Activated T-helper 17 cell treated with anti-CD3 and anti-CD28 coated beads, Interleukin-2, amount 50 U/mL, for 72 hours (primary cell): ENCODE data around the gene CTAG1A. TPM values are rescaled to one million over a fixed set of nuclear protein-coding genes. Genes with fewer than 3 reads are reported as not detected.
"Not testable (repeated sequence)": the region's sequence is repeated elsewhere in the genome, so short reads cannot be mapped to it uniquely, and the experiment has no call there.

ENCODE experiments used
- ATAC-seq: fragments of 150-1000 bp; cut with Tn5 transposase; replicated peaks from 2 replicates; pipeline ENCODE4 v1.10.0; 2021; ENCODE audit warnings: mild to moderate bottlenecking, moderate library complexity
- H3K27ac Mint-ChIP-seq: one replicate; pipeline ENCODE4 v1.8.0; 2022; ENCODE audit warnings: mixed read lengths
- H3K27me3 Mint-ChIP-seq: one replicate; pipeline ENCODE4 v1.8.0; 2022; ENCODE audit warnings: mixed read lengths
- H3K36me3 Mint-ChIP-seq: one replicate; pipeline ENCODE4 v1.8.0; 2022; ENCODE audit warnings: low read depth, mild to moderate bottlenecking, mixed read lengths
- H3K4me1 Mint-ChIP-seq: one replicate; pipeline ENCODE4 v1.8.0; 2022; ENCODE audit warnings: mixed read lengths
- H3K4me3 Mint-ChIP-seq: one replicate; pipeline ENCODE4 v1.8.0; 2022; ENCODE audit warnings: mild to moderate bottlenecking, mixed read lengths
- H3K9me3 Mint-ChIP-seq: one replicate; pipeline ENCODE4 v1.8.0; 2022; ENCODE audit warnings: mixed read lengths
- total RNA-seq, 2 donors: library from RNA; stranded (reverse); gene quantifications; one replicate each; pipeline ENCODE4 v1.2.3, GENCODE V29; 2022

CTAG1A gene
- total RNA-seq, 2 donors from 2014 or later, result not detected

DNA sequence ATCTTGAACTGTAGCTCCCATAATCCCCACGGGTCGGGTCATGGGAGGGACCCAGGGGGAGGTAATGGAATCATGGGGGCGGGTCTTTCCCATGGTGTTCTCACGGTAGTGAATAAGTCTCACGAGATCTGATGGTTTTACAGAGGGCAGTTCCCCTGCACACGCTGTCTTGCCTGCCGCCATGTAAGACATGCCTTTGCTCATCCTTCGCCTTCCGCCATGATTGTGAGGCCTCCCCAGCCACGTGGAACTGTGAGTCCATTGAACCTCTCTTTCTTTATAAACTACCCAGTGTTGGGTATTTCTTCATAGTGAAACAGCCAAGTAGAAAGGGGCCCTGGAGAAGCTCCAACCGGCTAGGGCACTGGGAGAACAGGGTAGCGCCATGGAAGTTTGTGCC, 12.3 kb downstream of the CTAG1A start:
- H3K27ac Mint-ChIP-seq, result no peak overlapping the region
- no peaks in the 10 kb centered on the region for H3K9me3 Mint-ChIP-seq
- ATAC-seq, result no peak
- no peak overlapping the region for H3K4me3 Mint-ChIP-seq
- H3K27me3 Mint-ChIP-seq, result no peaks in the 10 kb centered on the region
- H3K4me1 Mint-ChIP-seq, result no peaks in the 10 kb centered on the region
- H3K36me3 Mint-ChIP-seq, result no peaks in the 10 kb centered on the region

- H3K4me1 Mint-ChIP-seq, result no peaks in the 10 kb centered on the region
- H3K27me3 Mint-ChIP-seq, result no peaks in the 10 kb centered on the region
- H3K27ac Mint-ChIP-seq, result no peak overlapping the region
- H3K36me3 Mint-ChIP-seq, result no peaks in the 10 kb centered on the region
- no peaks in the 10 kb centered on the region for H3K9me3 Mint-ChIP-seq
- no peak overlapping the region for H3K4me3 Mint-ChIP-seq
- ATAC-seq, result no peak
Measured at GRCh38 chrX:154598656-154599055, 13.7 kb downstream of the CTAG1A start.

- H3K36me3 Mint-ChIP-seq, result no peaks in the 10 kb centered on the region
- H3K4me1 Mint-ChIP-seq, result no peaks in the 10 kb centered on the region
- no peak overlapping the region for H3K27ac Mint-ChIP-seq
- no peaks in the 10 kb centered on the region for H3K9me3 Mint-ChIP-seq
- no peak overlapping the region for H3K4me3 Mint-ChIP-seq
- no peaks in the 10 kb centered on the region for H3K27me3 Mint-ChIP-seq
- ATAC-seq, result no peak
Measured at GRCh38 chrX:154599531-154599930, 14.6 kb downstream of the CTAG1A start.

- Mint-ChIP-seq H3K4me3 (no peak overlapping the region), H3K9me3 (no peaks in the 10 kb centered on the region), H3K4me1 (no peaks in the 10 kb centered on the region), H3K27me3 (no peaks in the 10 kb centered on the region), H3K27ac (no peak overlapping the region), H3K36me3 (no peaks in the 10 kb centered on the region)
- no peak for ATAC-seq
Measured at GRCh38 chrX:154600759-154601374, 15.9 kb downstream of the CTAG1A start.

DNA sequence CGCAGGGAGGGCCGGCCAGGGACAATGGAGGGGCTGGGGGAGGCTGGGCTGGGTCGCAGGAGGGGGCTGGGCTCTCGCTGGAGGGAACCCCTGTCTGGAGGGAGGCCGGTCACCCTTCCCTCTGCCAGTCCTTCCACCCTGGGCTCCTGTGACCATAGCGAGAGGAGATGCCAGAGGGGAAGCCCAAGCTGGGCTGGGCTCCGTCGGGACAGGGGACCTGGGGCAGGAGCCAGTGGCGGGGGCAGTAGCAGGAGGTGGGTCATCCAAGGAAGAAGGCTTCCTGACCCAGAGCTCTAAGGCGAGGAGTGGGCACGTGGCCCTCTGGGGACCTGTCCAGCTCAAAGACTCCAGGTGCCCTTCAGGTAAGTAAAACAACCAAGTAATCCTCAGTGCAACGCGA, 17.3 kb downstream of the CTAG1A start:
- no peaks in the 10 kb centered on the region for H3K36me3 Mint-ChIP-seq

GRCh38 chrX:154602766-154603437, 18.0 kb downstream of the CTAG1A start:
- H3K4me1 Mint-ChIP-seq, result no peaks in the 10 kb centered on the region
- H3K4me3 Mint-ChIP-seq, result no peak overlapping the region
- ATAC-seq, result no peak
- H3K27ac Mint-ChIP-seq, result no peak overlapping the region
- H3K27me3 Mint-ChIP-seq, result no peaks in the 10 kb centered on the region
- H3K9me3 Mint-ChIP-seq, result no peaks in the 10 kb centered on the region
- H3K36me3 Mint-ChIP-seq, result no peaks in the 10 kb centered on the region

More for the DNA sequence above, 17.3 kb downstream of the CTAG1A start:
- Mint-ChIP-seq H3K4me1 (no peaks in the 10 kb centered on the region), H3K27ac (no peak overlapping the region), H3K4me3 (no peak overlapping the region), H3K27me3 (no peaks in the 10 kb centered on the region), H3K9me3 (no peaks in the 10 kb centered on the region)
- ATAC-seq, result no peak

DNA sequence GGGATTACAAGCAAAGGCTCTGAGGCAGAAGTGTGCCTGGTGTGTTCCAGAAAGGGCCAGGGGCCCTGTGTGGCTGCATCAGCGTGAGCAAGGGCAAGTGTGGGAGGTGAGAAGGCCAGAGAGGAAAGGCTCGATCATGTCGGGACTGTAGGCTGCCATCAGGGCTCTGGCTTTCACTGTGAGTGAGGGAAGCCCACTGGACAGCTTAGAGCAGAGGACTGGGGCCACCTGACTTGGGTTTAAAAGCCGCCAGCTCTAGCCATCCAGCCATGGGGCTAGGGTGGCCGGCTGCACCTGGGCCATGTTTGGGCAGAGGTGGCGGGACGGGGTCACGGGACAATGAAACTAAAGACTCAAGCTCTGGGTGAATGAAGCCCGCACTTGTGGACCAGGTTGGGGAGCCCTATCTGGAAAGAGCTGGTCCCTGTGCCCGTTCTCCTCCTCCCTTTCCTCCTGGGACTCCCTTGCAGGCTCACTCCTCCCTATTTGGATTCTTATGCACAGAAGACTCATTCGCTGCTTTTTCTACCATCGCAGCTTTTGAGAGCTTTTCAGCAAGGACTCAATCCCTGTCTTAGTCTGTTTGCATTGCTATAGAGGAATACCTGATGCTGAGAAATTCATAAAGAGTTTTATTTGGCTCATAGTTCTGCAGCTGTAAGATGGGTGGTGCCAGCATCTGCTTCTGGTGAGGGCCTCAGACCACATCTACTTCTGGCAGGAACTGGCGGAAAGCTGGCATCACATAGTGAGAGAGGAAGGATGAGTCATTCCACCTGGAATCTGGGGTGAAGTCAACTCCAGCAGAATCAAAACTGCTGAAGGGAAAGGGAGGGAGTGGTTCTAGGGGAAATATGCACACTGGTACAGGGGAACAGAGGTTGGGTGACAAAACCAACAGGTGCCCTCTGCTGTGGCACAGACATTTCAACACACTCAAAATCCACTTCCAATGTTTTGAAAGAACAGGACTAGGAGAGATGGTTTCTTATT, 18.8 kb downstream of the CTAG1A start:
- no peaks in the 10 kb centered on the region for H3K27me3 Mint-ChIP-seq
- no peak for ATAC-seq
- no peaks in the 10 kb centered on the region for H3K36me3 Mint-ChIP-seq

DNA sequence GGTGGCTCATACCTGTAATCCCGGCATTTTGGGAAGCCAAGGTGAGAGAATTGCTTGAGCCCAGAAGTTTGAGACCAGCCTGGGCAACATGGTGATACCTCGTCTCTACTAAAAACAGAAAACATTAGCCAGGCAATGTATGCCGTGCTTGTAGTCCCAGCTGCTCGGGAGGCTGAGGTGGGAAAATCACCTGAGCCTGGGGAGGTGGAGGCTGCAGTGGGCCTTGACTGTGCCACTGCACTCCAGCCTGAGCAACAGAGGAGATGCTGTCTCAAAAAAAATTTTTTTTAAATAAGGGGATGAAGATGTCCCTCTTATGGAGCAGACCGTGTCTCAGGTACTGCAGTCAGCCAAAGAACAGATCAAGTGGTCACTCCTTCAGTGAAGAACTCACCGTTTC, 20.6 kb downstream of the CTAG1A start:
- ATAC-seq, result no peak
- H3K27me3 Mint-ChIP-seq, result no peaks in the 10 kb centered on the region
- no peaks in the 10 kb centered on the region for H3K9me3 Mint-ChIP-seq
- H3K4me3 Mint-ChIP-seq, result no peak overlapping the region
- no peak overlapping the region for H3K27ac Mint-ChIP-seq
- H3K36me3 Mint-ChIP-seq, result no peaks in the 10 kb centered on the region
- H3K4me1 Mint-ChIP-seq, result no peaks in the 10 kb centered on the region

More for the DNA sequence above, 18.8 kb downstream of the CTAG1A start:
- Mint-ChIP-seq H3K9me3 (no peaks in the 10 kb centered on the region), H3K4me3 (no peak overlapping the region), H3K4me1 (no peaks in the 10 kb centered on the region), H3K27ac (no peak overlapping the region)

GRCh38 chrX:154607370-154607769, 22.4 kb downstream of the CTAG1A start:
- no peak for ATAC-seq
- Mint-ChIP-seq H3K27me3 (no peaks in the 10 kb centered on the region), H3K4me3 (no peak overlapping the region), H3K9me3 (no peaks in the 10 kb centered on the region), H3K27ac (no peak overlapping the region), H3K4me1 (no peaks in the 10 kb centered on the region), H3K36me3 (no peaks in the 10 kb centered on the region)

DNA sequence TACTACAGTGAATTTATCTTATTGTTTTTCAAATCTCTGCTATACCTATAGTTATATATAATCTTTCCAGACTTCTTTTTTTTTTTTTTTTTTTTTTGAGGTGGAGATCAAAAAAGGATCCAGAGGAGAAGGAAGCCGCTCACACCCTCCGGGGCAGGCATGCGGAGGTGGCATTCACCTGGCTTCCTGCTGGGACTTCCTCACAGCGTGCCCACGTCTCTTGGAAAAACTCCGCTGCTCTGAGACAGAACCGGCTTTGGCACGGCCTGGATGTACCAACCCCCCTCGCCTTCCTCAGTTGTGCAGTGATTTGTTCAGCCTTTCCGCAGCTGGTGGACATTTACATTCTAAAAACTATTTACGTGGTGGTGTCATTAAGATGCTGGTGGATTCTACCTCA, 23.0 kb downstream of the CTAG1A start:
- not testable (repeated sequence) for H3K27ac Mint-ChIP-seq, H3K9me3 Mint-ChIP-seq, ATAC-seq, H3K36me3 Mint-ChIP-seq, H3K27me3 Mint-ChIP-seq, H3K4me1 Mint-ChIP-seq, H3K4me3 Mint-ChIP-seq

DNA sequence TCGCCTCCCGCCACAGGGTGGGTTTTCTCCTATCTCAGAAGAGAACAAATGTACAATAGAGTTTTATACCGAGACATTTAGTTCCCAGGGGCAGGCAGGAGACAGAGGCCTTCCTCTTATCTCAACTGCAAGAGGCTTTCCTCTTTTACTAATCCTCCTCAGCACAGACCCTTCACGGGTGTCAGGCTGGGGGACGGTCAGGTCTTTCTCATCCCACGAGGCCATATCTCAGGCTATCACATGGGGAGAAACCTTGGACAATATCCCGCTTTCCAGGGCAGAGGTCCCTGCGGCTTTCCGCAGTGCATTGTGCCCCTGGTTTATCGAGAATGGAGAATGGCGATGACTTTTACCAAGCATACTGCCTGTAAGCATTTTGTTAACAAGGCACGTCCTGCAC, 23.9 kb downstream of the CTAG1A start:
- not testable (repeated sequence) for H3K9me3 Mint-ChIP-seq, H3K4me1 Mint-ChIP-seq, ATAC-seq, H3K36me3 Mint-ChIP-seq, H3K4me3 Mint-ChIP-seq, H3K27me3 Mint-ChIP-seq, H3K27ac Mint-ChIP-seq

- H3K27me3 Mint-ChIP-seq, H3K9me3 Mint-ChIP-seq, H3K4me3 Mint-ChIP-seq, H3K36me3 Mint-ChIP-seq, ATAC-seq, H3K4me1 Mint-ChIP-seq, H3K27ac Mint-ChIP-seq: not testable (repeated sequence)
Measured at GRCh38 chrX:154611146-154611545, 26.2 kb downstream of the CTAG1A start.

GRCh38 chrX:154613586-154613985, 28.7 kb downstream of the CTAG1A start:
- not testable (repeated sequence) for ATAC-seq, H3K27ac Mint-ChIP-seq, H3K36me3 Mint-ChIP-seq, H3K4me3 Mint-ChIP-seq, H3K9me3 Mint-ChIP-seq, H3K27me3 Mint-ChIP-seq, H3K4me1 Mint-ChIP-seq

DNA sequence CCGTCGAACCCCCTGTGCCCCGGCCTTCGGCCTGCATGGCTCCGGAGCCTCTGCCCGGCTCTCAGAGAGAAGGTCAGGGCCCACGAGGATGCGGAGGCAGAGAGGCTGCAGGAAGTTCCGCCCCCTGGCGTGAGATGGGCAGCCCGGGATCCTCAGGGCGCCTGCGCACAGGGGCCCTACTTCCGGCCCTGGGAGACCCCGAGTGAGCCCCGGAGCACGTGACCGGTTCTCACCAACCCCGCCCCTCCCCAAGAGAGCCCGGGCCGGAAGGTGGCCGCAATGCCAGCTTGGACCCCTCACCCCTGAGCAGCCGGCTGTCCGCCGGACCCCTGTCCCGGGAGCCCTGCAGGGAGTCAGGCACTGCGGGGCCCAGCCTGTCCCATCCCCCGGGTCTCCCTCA, 34.2 kb downstream of the CTAG1A start, which contains the start of gene CTAG1B:
Gene CTAG1B (minus strand): TSS at position 101 of the 400 bp plus-strand sequence. CDS start 64 bp downstream, at position 37.
- H3K9me3 Mint-ChIP-seq, ATAC-seq, H3K27ac Mint-ChIP-seq, H3K4me1 Mint-ChIP-seq, H3K36me3 Mint-ChIP-seq, H3K4me3 Mint-ChIP-seq, H3K27me3 Mint-ChIP-seq: not testable (repeated sequence)
